ENCODE measurements around the gene TSHZ2. TPM values are rescaled to one million over a fixed set of nuclear protein-coding genes. Genes with fewer than 3 reads are reported as not detected.

TSHZ2 gene
- total RNA-seq, 1 donor from 2014 or later: 1.2 TPM

- H3K4me3 Mint-ChIP-seq (ENCODE audit: unreplicated experiment): no peak overlapping the region
Measured at GRCh38 chr20:53208110-53208832, 236.1 kb downstream of the TSHZ2 start.

GRCh38 chr20:53210041-53210440 is 237.9 kb downstream of the TSHZ2 start:
- Histone ChIP-seq H4K20me1 (ENCODE audit: insufficient read depth, low read length) (no peaks in the 10 kb centered on the region), H3K36me3 (ENCODE audit: insufficient read depth, low read length) (no peaks in the 10 kb centered on the region), H3K27ac (ENCODE audit: low read depth, low read length) (no peak overlapping the region), H3K9me3 (ENCODE audit: insufficient read depth, low read depth, low read length) (no peaks in the 10 kb centered on the region), H3K9ac (ENCODE audit: low read length) (no peak overlapping the region), H2AFZ (ENCODE audit: low read depth, low read length) (no peak overlapping the region), H3K27me3 (ENCODE audit: insufficient read depth, low read length) (peaks cover 2% of the 10 kb centered on the region), H3K79me2 (ENCODE audit: insufficient read depth, low read length) (no peaks in the 10 kb centered on the region), H3K4me2 (ENCODE audit: low read length) (no peak overlapping the region), H3K4me1 (ENCODE audit: insufficient read depth, low read length) (no peaks in the 10 kb centered on the region), H3K4me3 (ENCODE audit: insufficient read depth, low read depth, low read length) (no peak overlapping the region)
- DNase-seq (ENCODE audit: low read depth) (no peak), FAIRE-seq (no peak)
- no peak overlapping the region for H3K4me3 Mint-ChIP-seq (ENCODE audit: unreplicated experiment)
- TF ChIP-seq CTCF (IDR thresholded peaks at IDR 0.05; ENCODE audit: insufficient read depth, low read depth, low read length) (no peak), EZH2 (IDR thresholded peaks at IDR 0.05; ENCODE audit: insufficient read depth, low read length) (no peak)
- no peaks in the 10 kb centered on the region for H3K36me3 Mint-ChIP-seq (ENCODE audit: low read depth, unreplicated experiment)
- H3K27me3 Mint-ChIP-seq (ENCODE audit: low read depth, unreplicated experiment): peaks cover 5% of the 10 kb centered on the region
- H3K9me3 Mint-ChIP-seq (ENCODE audit: unreplicated experiment): no peaks in the 10 kb centered on the region
- no peak overlapping the region for H3K27ac Mint-ChIP-seq (ENCODE audit: unreplicated experiment)
- H3K4me1 Mint-ChIP-seq (ENCODE audit: low read depth, unreplicated experiment): no peaks in the 10 kb centered on the region

More at GRCh38 chr20:53208110-53208832, 236.1 kb downstream of the TSHZ2 start:
- no peak overlapping the region for H3K27ac Mint-ChIP-seq (ENCODE audit: unreplicated experiment)
- peaks cover 2% of the 10 kb centered on the region for H3K27me3 ChIP-seq (ENCODE audit: insufficient read depth, low read length)
- H3K4me1 Mint-ChIP-seq (ENCODE audit: low read depth, unreplicated experiment): no peaks in the 10 kb centered on the region
- no peak for FAIRE-seq
- H3K4me2 ChIP-seq (ENCODE audit: low read length): no peak overlapping the region
- H3K9me3 Mint-ChIP-seq (ENCODE audit: unreplicated experiment): no peaks in the 10 kb centered on the region
- no peak overlapping the region for H2AFZ ChIP-seq (ENCODE audit: low read depth, low read length)
- H3K4me3 ChIP-seq (ENCODE audit: insufficient read depth, low read depth, low read length): no peak overlapping the region
- no peak overlapping the region for H3K9ac ChIP-seq (ENCODE audit: low read length)
- H3K27ac ChIP-seq (ENCODE audit: low read depth, low read length): no peak overlapping the region
- TF ChIP-seq EZH2 (IDR thresholded peaks at IDR 0.05; ENCODE audit: insufficient read depth, low read length) (no peak), CTCF (IDR thresholded peaks at IDR 0.05; ENCODE audit: insufficient read depth, low read depth, low read length) (no peak)
- H3K36me3 Mint-ChIP-seq (ENCODE audit: low read depth, unreplicated experiment): no peaks in the 10 kb centered on the region
- DNase-seq (ENCODE audit: low read depth): no peak
- no peaks in the 10 kb centered on the region for H3K4me1 ChIP-seq (ENCODE audit: insufficient read depth, low read length)
- H4K20me1 ChIP-seq (ENCODE audit: insufficient read depth, low read length): no peaks in the 10 kb centered on the region
- H3K9me3 ChIP-seq (ENCODE audit: insufficient read depth, low read depth, low read length): no peaks in the 10 kb centered on the region
- H3K79me2 ChIP-seq (ENCODE audit: insufficient read depth, low read length): no peaks in the 10 kb centered on the region
- H3K36me3 ChIP-seq (ENCODE audit: insufficient read depth, low read length): no peaks in the 10 kb centered on the region
- H3K27me3 Mint-ChIP-seq (ENCODE audit: low read depth, unreplicated experiment): peaks cover 5% of the 10 kb centered on the region

- H3K4me3 Mint-ChIP-seq (ENCODE audit: unreplicated experiment): no peak overlapping the region
- Histone ChIP-seq H3K9ac (ENCODE audit: low read length) (no peak overlapping the region), H3K4me2 (ENCODE audit: low read length) (no peak overlapping the region), H3K9me3 (ENCODE audit: insufficient read depth, low read depth, low read length) (no peaks in the 10 kb centered on the region), H3K27ac (ENCODE audit: low read depth, low read length) (no peak overlapping the region), H3K4me1 (ENCODE audit: insufficient read depth, low read length) (no peaks in the 10 kb centered on the region), H3K36me3 (ENCODE audit: insufficient read depth, low read length) (no peaks in the 10 kb centered on the region), H3K4me3 (ENCODE audit: insufficient read depth, low read depth, low read length) (no peak overlapping the region), H2AFZ (ENCODE audit: low read depth, low read length) (no peak overlapping the region), H4K20me1 (ENCODE audit: insufficient read depth, low read length) (no peaks in the 10 kb centered on the region), H3K79me2 (ENCODE audit: insufficient read depth, low read length) (no peaks in the 10 kb centered on the region), H3K27me3 (ENCODE audit: insufficient read depth, low read length) (peaks cover 2% of the 10 kb centered on the region)
- no peaks in the 10 kb centered on the region for H3K36me3 Mint-ChIP-seq (ENCODE audit: low read depth, unreplicated experiment)
- H3K9me3 Mint-ChIP-seq (ENCODE audit: unreplicated experiment): no peaks in the 10 kb centered on the region
- no peak for TF ChIP-seq EZH2 (IDR thresholded peaks at IDR 0.05; ENCODE audit: insufficient read depth, low read length)
- no peak for TF ChIP-seq CTCF (IDR thresholded peaks at IDR 0.05; ENCODE audit: insufficient read depth, low read depth, low read length)
- FAIRE-seq (no peak), DNase-seq (ENCODE audit: low read depth) (no peak)
- H3K4me1 Mint-ChIP-seq (ENCODE audit: low read depth, unreplicated experiment): no peaks in the 10 kb centered on the region
- peaks cover 5% of the 10 kb centered on the region for H3K27me3 Mint-ChIP-seq (ENCODE audit: low read depth, unreplicated experiment)
- H3K27ac Mint-ChIP-seq (ENCODE audit: unreplicated experiment): no peak overlapping the region
Measured at GRCh38 chr20:53210931-53211330, 238.8 kb downstream of the TSHZ2 start.

All from astrocyte (in vitro differentiated cells and primary cell).